Limb (tissue), 2 donors: ENCODE measurements around the gene WNT3.
"Not testable (repeated sequence)": the region's sequence is repeated elsewhere in the genome, so short reads cannot be mapped to it uniquely, and the experiment has no call there.

Experiments
- DNase-seq, 2 donors: peaks; one replicate each; pipeline ENCODE4 v3.0.0-alpha.2; 2016; ENCODE audit errors: extremely low spot score in 2 of 2

The WNT3 gene

GRCh38 chr17:46766493-46767491 lies 51.7 kb downstream of the WNT3 start:
- no peak for DNase-seq

GRCh38 chr17:46765453-46765852 lies 53.0 kb downstream of the WNT3 start:
- no peak for DNase-seq

DNA sequence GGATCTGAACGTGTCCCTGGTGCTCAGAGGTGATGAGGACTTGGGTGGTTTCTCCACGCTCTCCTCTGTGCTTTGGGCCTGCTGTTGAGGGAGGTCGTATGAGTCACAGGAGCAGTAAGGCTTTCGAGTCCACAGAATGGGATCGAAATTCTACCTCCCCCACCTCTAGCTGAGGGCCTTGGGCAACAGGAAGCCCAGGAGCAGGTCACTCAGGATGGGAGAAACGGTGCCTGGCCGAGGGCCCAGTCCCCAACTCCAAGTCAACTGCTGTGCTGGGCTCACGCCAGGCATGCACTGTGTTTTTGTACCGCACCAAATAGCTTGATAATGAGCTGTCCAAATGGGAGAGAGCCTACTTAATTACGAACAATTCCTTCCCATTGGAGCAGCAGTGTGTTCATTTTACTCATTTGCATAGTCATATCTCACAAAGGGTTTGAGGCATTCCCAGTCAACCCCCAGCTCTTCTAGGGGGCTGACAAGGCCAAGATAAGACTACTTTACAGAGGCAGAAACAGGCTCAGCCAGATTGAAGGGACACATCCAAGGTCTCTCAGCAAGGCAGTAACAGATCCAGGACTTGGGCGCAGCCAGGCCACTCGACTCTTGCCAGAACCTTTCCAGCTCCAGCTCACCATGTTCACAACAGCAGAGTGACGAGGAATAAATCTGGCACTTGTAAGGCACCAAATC lies 53.6 kb downstream of the WNT3 start:
- no peak for DNase-seq

DNA sequence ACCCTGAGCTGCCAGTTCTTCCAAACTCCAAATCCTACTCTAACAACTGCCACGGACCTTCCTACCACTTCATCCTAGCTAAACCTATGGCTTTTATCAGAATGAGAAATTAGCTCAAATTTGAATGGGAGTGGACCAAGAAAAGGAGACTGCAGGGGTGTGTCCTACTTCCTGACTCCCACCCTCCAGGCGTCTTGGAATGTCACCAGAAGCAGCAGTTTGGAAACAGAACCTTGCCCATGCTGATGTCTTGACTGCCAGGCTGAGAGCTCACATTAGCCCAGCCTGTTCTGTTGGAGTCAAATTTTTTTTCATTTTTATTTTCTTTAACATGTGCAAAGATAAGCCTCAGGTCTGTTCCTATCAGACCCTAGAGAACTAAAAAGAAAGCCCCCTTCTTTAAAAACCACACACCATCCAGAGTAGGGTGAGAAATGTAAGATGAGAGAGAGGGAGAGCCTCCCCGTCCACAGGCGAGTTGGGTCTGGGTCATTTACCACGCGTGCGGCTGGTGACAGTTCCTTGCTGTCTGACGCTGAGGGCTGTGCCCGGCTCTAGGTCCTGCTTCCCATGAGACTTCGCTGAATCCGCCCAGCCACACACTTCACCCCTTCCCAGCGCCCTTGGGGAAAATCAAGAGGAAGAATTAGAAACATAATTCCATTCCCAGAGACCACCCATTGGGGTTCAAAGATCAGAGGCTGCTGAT lies 54.3 kb downstream of the WNT3 start:
- DNase-seq, result no peak

DNA sequence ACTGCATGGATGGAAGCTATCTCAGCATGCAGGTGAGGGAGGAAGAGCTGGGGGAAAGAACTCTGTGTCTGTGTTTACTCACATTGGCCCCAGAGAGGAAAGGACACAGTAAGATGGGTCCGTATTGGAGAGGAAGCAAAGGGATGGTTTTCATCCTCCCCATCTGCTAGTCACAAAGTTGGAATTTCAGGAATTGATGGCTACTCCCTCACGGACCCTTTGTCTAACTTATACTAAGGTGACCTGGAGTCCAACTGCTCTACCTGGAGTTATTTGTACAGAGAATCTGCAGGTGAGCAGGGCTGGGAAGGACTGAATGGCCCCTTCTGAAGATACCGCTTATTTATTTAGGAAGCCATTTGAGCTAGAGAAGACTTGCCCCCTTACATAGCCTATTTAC lies 55.1 kb downstream of the WNT3 start:
- no peak for DNase-seq

DNA sequence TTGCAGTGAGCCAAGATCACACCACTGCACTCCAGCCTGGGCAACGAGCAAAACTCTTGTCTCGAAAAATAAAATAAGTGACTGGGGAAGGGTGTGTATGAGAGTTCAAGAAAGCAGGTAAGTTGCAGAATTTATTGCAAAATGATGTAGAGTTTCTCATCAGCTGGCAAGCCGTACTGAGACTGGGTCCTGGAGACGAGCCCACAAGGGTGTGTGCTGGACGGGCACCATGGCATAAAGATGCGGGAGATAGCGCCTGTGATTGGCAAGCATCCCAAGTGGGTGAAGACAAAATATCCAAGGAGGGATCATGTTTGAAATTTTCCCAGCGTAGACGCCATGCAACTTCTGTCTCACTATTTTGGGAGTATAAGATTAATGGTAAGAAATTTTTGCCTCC lies 59.4 kb downstream of the WNT3 start:
- no peak for DNase-seq

DNA sequence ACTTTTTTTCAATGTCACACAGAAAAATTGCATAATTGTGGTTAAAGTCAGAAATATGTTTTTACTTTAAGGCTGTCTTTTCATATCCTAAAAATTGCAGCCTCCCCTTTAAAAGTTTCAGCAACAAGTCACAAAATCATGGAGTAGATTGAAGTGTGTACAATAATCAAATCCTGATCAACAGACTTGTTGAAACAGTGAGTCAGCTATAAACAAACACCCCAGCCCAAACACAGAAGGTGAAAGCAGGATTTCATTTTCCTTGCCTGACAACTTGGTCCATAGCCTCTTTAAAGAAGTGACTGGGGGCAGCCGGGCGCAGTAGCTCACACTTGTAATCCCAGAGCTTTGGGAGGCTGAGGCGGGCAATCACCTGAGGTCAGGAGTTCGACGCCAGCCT lies 59.9 kb downstream of the WNT3 start:
- DNase-seq, result no peak

GRCh38 chr17:46757588-46757987 lies 60.9 kb downstream of the WNT3 start:
- DNase-seq, result not testable (repeated sequence)

GRCh38 chr17:46756861-46757260 lies 61.6 kb downstream of the WNT3 start:
- no peak for DNase-seq

- no peak for DNase-seq
Observed at GRCh38 chr17:46756081-46756735, 62.3 kb downstream of the WNT3 start.

GRCh38 chr17:46753776-46754175 lies 64.7 kb downstream of the WNT3 start:
- no peak for DNase-seq

DNA sequence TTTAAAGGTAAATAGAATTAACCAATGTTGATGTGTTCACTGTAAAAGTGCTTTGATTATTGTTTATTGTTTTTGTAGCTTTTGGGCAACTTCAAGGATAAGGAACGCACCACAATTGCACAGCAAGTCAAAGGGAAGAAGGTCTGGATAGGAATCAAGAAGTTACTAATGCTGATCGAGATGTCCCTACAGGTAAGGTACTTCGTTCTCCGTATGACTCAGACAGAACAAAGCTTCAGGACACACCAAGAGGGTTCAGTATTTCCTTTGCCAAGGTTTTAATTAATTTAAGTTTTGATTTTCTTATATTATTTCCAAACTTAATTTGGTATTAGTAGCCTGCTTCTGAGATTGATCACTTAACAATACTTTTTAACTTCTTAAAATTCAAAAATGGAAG lies 67.1 kb downstream of the WNT3 start:
- DNase-seq, result no peak

GRCh38 chr17:46745376-46745775 lies 73.1 kb downstream of the WNT3 start:
- no peak for DNase-seq

GRCh38 chr17:46744441-46744840 lies 74.1 kb downstream of the WNT3 start:
- no peak for DNase-seq

DNA sequence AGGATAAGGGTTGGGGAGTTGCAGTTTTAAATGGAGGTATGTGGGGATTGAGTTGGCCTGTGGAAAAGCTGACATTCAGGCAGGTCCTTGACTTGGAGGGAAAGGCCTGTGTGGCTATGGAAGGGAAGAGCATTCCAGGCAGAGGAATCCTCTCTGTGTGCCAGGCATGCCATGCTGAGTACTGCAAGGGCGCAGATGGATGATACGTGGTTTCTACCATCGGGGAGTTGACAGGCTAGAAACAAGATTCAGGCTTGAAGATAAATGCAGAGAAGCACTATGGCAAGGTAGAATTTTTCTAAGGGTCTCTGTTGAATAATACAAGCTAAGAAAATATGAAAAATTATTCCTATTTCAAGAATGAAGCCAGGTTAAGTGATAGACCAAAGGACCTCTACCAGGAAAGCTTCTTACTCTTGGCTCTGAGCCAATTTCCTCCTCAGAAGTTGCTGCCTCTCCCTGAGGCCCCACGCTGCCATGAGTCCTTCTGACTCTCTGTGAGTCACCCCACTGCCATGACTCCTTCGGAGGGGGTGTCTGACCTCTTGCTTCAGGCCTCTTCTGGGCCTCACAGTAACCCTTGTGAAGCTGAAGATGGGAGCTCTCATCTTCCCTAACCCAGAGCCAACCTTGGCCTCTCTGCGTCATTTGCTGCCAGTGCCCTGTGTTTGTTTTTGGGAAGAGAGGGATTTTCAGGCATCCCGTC lies 75.8 kb downstream of the WNT3 start:
- DNase-seq, result no peak

DNA sequence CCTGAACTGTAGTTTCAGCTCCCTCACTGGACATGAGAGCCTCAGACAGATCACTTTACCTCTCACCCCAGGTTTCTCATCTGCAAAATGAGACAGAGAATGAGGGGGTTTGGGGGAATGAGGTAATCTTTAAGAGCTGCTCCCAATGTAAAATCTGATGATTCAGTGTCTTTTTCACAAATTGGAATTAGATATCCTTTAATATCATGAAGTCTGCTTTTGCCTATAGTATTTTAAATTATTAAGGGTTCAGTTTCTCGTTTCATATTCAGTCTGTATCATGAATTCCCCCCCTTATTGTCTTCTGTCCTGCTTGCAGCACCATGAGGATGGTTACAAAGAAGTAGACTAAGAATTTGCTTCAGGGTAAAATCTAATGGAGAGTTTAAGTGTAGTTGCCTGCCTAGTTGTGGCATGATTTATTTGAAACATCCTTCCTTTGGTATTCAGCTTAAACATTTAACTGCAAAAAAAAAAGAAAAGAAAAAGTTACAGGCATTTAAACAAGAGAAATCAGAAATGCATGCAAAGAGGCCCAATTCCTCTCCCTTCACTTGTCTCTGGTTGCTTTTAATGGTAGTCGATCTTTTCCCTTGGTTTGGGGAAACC lies 77.3 kb downstream of the WNT3 start:
- DNase-seq, result no peak

- no peak for DNase-seq
Observed at GRCh38 chr17:46739982-46740381, 78.5 kb downstream of the WNT3 start.

DNA sequence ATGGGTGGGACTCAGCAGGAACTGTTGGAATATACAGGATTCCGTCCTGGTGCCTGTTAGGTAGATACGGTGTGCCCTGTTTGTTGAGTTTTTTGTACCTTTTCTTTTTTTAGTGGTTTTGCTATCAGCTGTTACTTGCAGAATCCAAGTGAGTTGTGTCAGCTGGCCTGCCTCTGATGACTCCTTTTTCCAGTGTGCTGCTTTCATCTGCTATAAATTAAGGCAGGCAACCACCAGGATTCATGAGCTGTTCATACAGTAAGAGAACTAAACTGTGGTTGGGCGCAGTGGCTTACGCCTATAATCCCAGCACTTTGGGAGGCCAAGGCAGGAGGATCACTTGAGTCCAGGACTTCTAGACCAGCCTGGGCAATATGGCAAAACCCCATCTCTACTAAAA lies 79.9 kb downstream of the WNT3 start:
- DNase-seq, result no peak

- DNase-seq, result no peak
Observed at GRCh38 chr17:46737326-46737725, 81.2 kb downstream of the WNT3 start.

- DNase-seq, result no peak
Observed at GRCh38 chr17:46736100-46736499, 82.4 kb downstream of the WNT3 start.
